HG03175 (cell line): ENCODE data around the gene VSTM4.

Experiments used
- ATAC-seq: cut with Tn5 transposase; IDR thresholded peaks from one replicate; pipeline ENCODE4 v1.9.1; 2021; ENCODE audit warnings: mild to moderate bottlenecking, moderate library complexity; ENCODE audit not compliant: unreplicated experiment

The VSTM4 gene

DNA sequence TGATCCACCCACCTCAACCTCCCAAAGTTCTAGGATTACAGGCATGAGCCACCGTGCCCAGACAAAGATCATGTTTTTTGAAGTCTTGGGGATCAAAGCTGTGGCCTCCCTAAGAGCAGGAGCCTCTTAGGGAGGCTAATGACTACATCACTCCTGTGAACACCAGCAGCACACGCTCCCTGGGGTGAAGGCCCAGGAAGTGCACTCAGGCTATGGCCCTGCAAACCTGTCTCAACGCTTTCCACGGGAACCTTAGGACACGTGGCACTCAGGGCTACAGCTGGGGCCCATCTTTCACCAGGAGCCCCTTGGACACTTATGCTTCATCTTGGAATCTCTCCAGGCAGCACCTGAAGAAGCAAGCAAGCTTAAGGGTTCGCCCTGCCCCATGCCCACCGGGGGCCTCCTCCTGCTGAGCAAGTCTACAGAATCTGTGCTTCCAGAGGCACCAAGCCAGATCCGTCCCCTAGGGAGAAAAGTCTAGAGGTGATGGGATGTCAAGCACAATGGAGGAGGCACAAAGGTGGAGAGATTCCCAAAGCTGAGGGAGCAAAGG lies 18.4 kb downstream of the VSTM4 start:
- ATAC-seq: no peak

DNA sequence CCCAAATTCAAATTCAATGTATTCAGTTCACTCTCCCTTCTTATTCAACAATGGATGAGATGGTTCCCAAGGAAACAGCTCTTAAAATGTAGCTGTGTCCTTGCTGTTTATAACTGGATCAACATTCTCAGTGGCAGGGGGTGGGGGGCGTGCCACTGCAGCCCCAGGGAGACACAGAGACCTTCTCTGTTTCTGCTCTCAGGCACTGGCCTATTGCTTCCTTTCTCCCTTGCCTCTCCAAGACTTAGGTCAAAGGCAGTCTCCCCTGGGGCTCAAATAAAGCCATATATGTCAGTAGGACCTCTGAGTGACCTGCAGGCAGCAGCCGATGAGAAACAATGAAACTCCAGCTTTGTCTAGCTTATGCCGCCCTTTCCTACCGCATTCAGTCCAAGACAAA lies 20.7 kb downstream of the VSTM4 start:
- ATAC-seq: no peak

DNA sequence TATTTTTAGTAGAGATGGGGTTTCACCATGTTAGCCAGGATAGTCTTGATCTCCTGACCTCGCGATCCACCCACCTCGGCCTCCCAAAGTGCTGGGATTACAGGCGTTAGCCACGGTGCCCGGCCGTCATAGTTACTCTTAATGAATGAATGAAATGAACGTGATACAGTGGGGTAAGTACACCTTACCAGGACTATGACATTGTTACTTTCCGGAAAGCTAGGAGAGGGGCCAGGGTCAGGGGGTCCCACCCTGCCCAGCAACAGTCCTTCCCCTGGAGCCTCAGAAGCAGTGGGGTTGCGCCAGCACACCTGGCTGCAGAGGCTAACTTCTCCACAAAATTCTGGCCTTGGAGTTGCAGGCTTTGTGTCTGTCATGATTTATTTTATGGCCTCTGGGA lies 21.4 kb downstream of the VSTM4 start:
- no peak for ATAC-seq

- no peak for ATAC-seq
Observed at GRCh38 chr10:49092477-49092876, 22.8 kb downstream of the VSTM4 start.

GRCh38 chr10:49091450-49092210 lies 23.7 kb downstream of the VSTM4 start:
- no peak for ATAC-seq

DNA sequence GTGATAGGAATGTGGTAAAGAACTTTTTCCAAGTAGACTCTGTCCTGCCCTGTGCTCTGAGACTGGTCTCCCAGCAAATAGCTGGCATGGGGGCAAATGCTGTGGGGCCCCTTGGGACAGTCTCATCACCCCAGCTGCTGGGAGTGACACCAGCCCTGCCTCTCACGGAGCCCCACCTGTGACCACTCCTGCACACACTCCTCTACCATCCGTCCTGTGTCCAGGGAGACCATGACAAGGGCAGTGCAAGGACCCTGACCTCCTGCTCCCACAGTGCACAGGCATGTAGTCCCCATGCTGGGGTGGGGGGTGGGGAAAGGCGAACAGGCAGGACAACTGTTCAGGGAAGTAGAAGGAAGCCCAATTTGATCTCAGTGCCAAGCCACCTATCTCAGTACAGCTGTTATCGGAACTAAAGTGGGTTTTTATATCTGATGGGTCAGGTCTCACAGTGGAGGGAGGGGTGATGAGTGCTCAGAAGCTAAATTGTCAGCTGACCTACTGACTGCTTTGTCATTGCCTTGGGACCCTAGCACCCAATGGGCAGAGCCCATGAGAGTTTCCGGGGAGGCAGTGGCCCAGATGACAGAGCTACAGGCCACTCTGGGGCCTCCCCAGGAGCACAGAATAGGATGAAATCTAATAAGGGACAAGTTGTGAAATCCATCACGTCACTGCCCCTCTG lies 24.5 kb downstream of the VSTM4 start:
- no peak for ATAC-seq

- no peak for ATAC-seq
Observed at GRCh38 chr10:49090189-49090575, 25.1 kb downstream of the VSTM4 start.

GRCh38 chr10:49089557-49090188 lies 25.6 kb downstream of the VSTM4 start:
- no peak for ATAC-seq

DNA sequence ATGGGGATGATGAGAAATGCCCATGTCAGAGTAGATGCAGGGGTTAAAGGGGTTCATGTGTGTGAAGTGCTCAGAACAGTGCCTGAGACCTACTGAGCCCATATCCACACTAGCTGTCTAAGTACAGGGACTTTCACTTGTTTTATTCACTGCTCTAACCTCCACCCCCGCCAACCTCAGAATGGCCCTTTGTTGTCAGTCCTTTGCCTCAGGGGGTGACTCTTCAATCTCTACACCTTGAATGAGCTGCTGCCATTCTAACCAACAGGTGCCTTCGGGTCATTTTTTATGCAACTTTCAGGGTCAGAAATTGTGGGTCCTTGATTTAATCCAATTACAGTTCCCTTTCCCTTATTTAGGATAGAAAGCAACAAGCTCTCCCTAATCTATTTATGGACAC lies 26.2 kb downstream of the VSTM4 start:
- ATAC-seq: no peak

GRCh38 chr10:49086889-49087288 lies 28.4 kb downstream of the VSTM4 start:
- no peak for ATAC-seq

GRCh38 chr10:49083261-49083660 lies 32.1 kb downstream of the VSTM4 start:
- ATAC-seq: no peak

DNA sequence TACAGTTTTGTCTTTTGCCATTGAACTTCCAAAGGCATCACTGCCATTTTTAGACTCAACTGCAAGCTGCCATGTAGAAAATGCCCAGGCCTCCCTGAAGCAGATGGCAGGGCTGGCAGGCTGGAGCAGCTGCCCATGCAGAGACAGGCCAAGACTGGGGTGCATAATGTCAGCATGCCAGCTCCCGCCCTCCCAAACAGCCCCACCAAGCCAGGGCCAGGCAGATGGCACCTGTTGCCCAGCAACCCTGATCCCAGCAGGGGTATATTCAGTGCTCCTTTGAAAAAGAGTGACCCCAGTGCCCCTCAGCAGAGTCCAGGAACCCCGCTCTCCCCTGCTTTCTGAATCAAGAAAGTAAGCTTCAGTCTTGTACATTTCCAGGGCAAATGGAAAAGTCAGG lies 32.6 kb downstream of the VSTM4 start:
- ATAC-seq: no peak

GRCh38 chr10:49081547-49082275 lies 33.6 kb downstream of the VSTM4 start:
- no peak for ATAC-seq

DNA sequence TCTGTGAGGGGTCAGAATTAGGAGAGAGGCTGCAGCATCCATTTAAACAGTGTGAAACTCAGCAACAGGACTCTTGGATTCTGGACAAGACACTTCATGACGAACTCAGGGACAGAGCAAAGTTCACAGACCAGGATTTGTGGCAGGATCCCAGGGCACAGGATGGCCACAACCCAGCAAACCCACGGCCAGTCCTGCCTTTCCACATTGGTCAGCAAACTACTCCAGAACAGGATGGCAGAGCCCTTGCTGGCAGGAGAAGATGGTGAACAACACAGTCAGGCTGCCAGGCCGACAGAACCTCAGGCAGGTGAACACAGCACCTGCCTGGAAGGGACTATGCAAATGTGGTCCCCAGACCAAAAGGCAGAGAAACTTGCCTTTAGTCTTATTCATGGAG lies 34.4 kb downstream of the VSTM4 start:
- no peak for ATAC-seq

DNA sequence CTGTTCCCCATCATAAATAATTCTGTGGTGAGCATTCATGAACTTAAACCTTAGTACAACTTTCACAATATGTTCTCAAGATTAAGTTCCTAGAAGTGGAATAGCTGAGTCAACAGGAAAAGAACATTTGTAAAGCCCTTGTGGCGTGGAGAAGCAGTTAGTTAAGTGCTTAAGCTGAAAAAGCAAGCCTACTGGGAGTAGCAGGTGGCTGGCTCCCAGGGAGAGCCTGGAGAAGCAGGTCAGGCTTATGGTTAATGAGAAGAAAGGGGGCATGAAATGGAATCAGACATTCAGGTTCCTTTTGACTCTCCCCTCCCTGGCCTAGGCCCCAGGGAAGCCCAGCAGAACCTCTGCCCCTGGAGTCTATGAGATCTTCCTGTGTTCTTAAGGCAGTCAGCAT lies 35.3 kb downstream of the VSTM4 start:
- no peak for ATAC-seq

DNA sequence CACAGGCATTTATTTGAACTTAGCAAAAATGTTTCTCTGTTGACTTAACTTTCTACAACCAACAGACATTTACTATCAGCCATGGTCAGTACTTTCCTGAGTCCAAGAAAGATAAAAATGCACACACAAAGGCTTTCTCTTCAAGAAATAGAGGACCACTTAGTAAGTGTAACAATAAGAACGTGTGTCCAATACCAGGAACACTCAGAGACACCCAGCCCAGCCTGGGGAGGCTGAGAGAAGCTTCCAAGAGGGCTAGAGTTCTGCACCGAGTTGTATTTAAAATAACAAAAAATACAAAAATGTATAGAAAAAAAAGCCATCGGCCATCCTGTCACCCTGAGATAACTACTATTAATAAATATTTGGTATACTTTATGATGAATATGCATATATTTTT lies 35.8 kb downstream of the VSTM4 start:
- ATAC-seq: no peak

- ATAC-seq: no peak
Observed at GRCh38 chr10:49079072-49079471, 36.2 kb downstream of the VSTM4 start.

DNA sequence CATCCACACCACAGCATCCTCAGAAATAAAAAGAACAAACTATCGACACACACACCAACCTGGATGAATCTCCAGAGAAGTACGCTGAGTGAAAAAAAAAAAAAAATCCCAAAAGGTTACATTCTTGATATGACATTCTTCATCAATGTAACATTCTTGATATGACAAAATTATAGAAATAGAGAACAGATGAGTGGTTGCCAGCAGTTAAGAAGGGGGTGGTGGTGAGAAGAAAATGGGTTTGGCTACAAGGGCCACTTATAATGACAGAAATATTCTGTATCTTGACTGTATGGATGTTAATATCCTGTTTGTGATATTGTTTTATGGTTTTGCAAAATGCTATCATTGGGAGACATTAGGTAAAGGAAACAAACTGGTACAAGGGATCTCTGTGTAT lies 36.9 kb downstream of the VSTM4 start:
- ATAC-seq: no peak

- ATAC-seq: peak; percentile 76
Observed at GRCh38 chr10:49076741-49077521, 38.4 kb downstream of the VSTM4 start.

- ATAC-seq: no peak
Observed at GRCh38 chr10:49076319-49076718, 39.0 kb downstream of the VSTM4 start.
